K562 (cell line): ENCODE results near the gene CEBPZ. TPM values are rescaled to one million over a fixed set of nuclear protein-coding genes. Genes with fewer than 3 reads are reported as not detected.

Source experiments
- C11orf30 ChIP-seq: fragments of 450-650 bp; IDR thresholded peaks from 2 replicates; pipeline ENCODE4 v1.6.1; 2016; ENCODE audit warnings: low read depth, mild to moderate bottlenecking
- CBFA2T3 ChIP-seq: fragments of 450-650 bp; IDR thresholded peaks from 2 replicates; pipeline ENCODE4 v1.6.1; 2017
- MAFG ChIP-seq: fragments of 450-650 bp; conservative IDR thresholded peaks from 2 replicates; pipeline ENCODE4 v1.6.1; 2016; ENCODE audit warnings: missing genetic modification characterization, missing compliant biosample characterization
- NFE2 ChIP-seq: IDR thresholded peaks from 2 replicates; pipeline ENCODE4 v1.6.1; 2014; ENCODE audit warnings: antibody characterized with exemption, low read depth
- PHB ChIP-seq: fragments of 250-450 bp; sonication (Bioruptor Pico); IDR thresholded peaks from 2 replicates; pipeline ENCODE4 v1.5.0; 2021
- PHF8 ChIP-seq: fragments of 200-600 bp; sonication (generic); IDR thresholded peaks from 2 replicates; pipeline ENCODE4 v1.6.1; 2012; ENCODE audit warnings: mixed run types, mild to moderate bottlenecking, inconsistent platforms, low read length, moderate library complexity, borderline replicate concordance
- SMARCE1 ChIP-seq: fragments of 450-650 bp; IDR thresholded peaks from 2 replicates; pipeline ENCODE4 v1.7.1; 2016; ENCODE audit warnings: mild to moderate bottlenecking
- XRCC3 ChIP-seq: fragments of 450-650 bp; IDR thresholded peaks from 2 replicates; pipeline ENCODE4 v1.6.1; 2017; ENCODE audit warnings: mild to moderate bottlenecking, moderate library complexity
- ZNF384 ChIP-seq: IDR thresholded peaks from 2 replicates; pipeline ENCODE4 v1.6.1; 2012; ENCODE audit warnings: low read depth, low read length, improper control_type of control experiment
- polyA plus RNA-seq, 8 experiments: library from polyadenylated mRNA; depleted of rRNA in 4 of 8; stranded (reverse) in 5 of 8; unstranded in 3 of 8; fragments of >200 nt; fragmentation: Nextera tagmentation in 2 of 8; fragmentation: Illumina TruSeq in 1 of 8; extraction: Ambion mirVana in 2 of 8; extraction: Trizol in 1 of 8; gene quantifications; 2 replicates each; pipeline versions ENCODE4 v1.2.1 to v1.2.3, GENCODE V29; 2011 to 2014; ENCODE audit warnings: inconsistent platforms in 1 of 8, missing spikeins in 1 of 8
- total RNA-seq, 7 experiments: library from RNA; depleted of rRNA in 6 of 7; stranded (reverse); fragments of >200 nt in 6 of 7; fragmentation: Illumina TruSeq in 2 of 7; extraction: Trizol in 2 of 7; gene quantifications; 2 replicates each; pipeline versions ENCODE4 v1.2.1 to v1.2.3, GENCODE V29; 2011 to 2021; ENCODE audit warnings: low replicate concordance in 1 of 7
- TF ChIP-seq, protein P1 (sequence below), 2 experiments: fragments of 450-650 bp; formaldehyde crosslinking in 1 of 2; IDR thresholded peaks; 2 replicates each; pipeline versions ENCODE4 v1.4.0 to v1.6.1; 2014 to 2020; ENCODE audit warnings: mild to moderate bottlenecking in 2 of 2, borderline replicate concordance in 1 of 2, low read depth in 1 of 2
- TF ChIP-seq, protein P2 (sequence below): sonication (generic); formaldehyde crosslinking; IDR thresholded peaks from 2 replicates; pipeline ENCODE4 v1.8.0; 2022; ENCODE audit warnings: mild to moderate bottlenecking, low read depth, missing genetic modification reagents
- TF ChIP-seq, protein P3 (sequence below): sonication (generic); formaldehyde crosslinking; IDR thresholded peaks from 2 replicates; pipeline ENCODE4 v1.8.1; 2023; ENCODE audit warnings: mild to moderate bottlenecking, missing genetic modification reagents, moderate library complexity
- TF ChIP-seq, protein P4 (sequence below): IDR thresholded peaks from 2 replicates; pipeline ENCODE4 v1.6.1; 2016; ENCODE audit warnings: missing genetic modification characterization, missing compliant biosample characterization

The CEBPZ gene
- total and polyA plus RNA-seq, 9 of the 15 experiments (the other 6 are each of a cell fraction or from before 2014, with no cell fraction given), result 49.7 to 160 (median 82.8) TPM

DNA sequence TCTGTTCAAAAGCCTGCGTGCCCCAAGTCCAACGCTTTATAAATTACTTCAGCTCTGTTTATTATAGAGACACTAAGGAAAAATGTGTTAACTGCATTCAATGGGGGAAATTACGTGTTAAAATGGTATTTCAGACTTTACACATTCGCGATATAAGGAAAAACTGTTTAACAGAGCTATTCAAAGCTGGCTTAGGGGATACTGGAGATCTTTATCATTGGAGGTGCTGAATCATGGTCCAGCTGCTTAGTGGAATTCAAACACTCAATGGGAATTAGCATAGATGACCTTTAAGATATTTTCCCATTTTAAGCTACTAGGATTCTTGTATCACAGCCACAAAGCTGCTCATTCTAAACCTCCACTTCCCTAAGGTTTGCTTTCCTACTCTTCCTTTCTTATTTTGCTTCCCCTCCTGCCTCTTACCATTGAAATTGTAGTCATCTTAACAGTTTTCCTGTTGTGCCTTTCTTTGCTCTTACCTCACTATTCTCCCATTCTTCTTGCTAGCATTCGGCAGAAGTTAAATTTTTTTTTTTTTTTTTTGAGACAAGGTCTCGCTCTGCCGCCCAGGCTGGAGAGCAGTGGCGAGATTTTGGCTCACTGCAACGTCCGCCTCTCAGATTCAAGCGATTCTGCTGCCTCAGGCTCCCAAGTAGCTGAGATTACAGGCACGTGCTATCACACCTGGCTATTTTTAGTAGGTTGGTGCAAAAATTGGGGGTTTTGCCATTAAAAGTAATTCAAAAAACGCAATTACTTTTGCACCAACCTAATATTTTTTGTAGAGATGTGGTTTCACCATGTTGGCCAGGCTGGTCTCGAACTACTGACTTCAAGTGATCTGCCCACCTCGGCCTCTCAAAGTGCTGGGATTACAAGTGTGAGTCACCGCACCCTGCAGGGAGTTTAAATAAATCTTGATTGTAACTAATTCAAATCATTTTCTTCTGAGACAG lies 49.4 kb downstream of the CEBPZ start (continued):
- TF ChIP-seq, protein P1, sequence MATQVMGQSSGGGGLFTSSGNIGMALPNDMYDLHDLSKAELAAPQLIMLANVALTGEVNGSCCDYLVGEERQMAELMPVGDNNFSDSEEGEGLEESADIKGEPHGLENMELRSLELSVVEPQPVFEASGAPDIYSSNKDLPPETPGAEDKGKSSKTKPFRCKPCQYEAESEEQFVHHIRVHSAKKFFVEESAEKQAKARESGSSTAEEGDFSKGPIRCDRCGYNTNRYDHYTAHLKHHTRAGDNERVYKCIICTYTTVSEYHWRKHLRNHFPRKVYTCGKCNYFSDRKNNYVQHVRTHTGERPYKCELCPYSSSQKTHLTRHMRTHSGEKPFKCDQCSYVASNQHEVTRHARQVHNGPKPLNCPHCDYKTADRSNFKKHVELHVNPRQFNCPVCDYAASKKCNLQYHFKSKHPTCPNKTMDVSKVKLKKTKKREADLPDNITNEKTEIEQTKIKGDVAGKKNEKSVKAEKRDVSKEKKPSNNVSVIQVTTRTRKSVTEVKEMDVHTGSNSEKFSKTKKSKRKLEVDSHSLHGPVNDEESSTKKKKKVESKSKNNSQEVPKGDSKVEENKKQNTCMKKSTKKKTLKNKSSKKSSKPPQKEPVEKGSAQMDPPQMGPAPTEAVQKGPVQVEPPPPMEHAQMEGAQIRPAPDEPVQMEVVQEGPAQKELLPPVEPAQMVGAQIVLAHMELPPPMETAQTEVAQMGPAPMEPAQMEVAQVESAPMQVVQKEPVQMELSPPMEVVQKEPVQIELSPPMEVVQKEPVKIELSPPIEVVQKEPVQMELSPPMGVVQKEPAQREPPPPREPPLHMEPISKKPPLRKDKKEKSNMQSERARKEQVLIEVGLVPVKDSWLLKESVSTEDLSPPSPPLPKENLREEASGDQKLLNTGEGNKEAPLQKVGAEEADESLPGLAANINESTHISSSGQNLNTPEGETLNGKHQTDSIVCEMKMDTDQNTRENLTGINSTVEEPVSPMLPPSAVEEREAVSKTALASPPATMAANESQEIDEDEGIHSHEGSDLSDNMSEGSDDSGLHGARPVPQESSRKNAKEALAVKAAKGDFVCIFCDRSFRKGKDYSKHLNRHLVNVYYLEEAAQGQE (IDR thresholded peaks at IDR 0.05; ENCODE audit: borderline replicate concordance), result no peak
- TF ChIP-seq, protein P1 (CRISPR knock-in tag; IDR thresholded peaks at IDR 0.05; ENCODE audit: low read depth), result no peak
- TF ChIP-seq SMARCE1 (peak; percentile 28; the same call in 1 of the 2 replicates), CBFA2T3 (peak; percentile 47; the same call in 1 of the 2 replicates), PHF8 (no peak), XRCC3 (no peak), MAFG (tag) (peak; percentile 67), PHB (no peak), C11orf30 (peak; percentile 69), ZNF384 (no peak), NFE2 (peak; percentile 90)
- TF ChIP-seq, protein P2, sequence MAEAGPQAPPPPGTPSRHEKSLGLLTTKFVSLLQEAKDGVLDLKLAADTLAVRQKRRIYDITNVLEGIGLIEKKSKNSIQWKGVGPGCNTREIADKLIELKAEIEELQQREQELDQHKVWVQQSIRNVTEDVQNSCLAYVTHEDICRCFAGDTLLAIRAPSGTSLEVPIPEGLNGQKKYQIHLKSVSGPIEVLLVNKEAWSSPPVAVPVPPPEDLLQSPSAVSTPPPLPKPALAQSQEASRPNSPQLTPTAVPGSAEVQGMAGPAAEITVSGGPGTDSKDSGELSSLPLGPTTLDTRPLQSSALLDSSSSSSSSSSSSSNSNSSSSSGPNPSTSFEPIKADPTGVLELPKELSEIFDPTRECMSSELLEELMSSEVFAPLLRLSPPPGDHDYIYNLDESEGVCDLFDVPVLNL, result no peak
- TF ChIP-seq, protein P3, sequence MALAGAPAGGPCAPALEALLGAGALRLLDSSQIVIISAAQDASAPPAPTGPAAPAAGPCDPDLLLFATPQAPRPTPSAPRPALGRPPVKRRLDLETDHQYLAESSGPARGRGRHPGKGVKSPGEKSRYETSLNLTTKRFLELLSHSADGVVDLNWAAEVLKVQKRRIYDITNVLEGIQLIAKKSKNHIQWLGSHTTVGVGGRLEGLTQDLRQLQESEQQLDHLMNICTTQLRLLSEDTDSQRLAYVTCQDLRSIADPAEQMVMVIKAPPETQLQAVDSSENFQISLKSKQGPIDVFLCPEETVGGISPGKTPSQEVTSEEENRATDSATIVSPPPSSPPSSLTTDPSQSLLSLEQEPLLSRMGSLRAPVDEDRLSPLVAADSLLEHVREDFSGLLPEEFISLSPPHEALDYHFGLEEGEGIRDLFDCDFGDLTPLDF, result no peak
- TF ChIP-seq, protein P4, sequence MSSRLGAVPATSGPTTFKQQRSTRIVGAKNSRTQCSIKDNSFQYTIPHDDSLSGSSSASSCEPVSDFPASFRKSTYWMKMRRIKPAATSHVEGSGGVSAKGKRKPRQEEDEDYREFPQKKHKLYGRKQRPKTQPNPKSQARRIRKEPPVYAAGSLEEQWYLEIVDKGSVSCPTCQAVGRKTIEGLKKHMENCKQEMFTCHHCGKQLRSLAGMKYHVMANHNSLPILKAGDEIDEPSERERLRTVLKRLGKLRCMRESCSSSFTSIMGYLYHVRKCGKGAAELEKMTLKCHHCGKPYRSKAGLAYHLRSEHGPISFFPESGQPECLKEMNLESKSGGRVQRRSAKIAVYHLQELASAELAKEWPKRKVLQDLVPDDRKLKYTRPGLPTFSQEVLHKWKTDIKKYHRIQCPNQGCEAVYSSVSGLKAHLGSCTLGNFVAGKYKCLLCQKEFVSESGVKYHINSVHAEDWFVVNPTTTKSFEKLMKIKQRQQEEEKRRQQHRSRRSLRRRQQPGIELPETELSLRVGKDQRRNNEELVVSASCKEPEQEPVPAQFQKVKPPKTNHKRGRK (tag), result peak; percentile 76
